NCI-H510A treated with DMSO at 0.1 percent for 48 hours (cell line): ENCODE data around the gene ATF6B.
"Not testable (repeated sequence)": the region's sequence is repeated elsewhere in the genome, so short reads cannot be mapped to it uniquely, and the experiment has no call there.

Experiments
- DNase-seq: peaks from one replicate; lab custom pipeline; 2025; lab: John Stamatoyannopoulos, UW

ATF6B gene

DNA sequence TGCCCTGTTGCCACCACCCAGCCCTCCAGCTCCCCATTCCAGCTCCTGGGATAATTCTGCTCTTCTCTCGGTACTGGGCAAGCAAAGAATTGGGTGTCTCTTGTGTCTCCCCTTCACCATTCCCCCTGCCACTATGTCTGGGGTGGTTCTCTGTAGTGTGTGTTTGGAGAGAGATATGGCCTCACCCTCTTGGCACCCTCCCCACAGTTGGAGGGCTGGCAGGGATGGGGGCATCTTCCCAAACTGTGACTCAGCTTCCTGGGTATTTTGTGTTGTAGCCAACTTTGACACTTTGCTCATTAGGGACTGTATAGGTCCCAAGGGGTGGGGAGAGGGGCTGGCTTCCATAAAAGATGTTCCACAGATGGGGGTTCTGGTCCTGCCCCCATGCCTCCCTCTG is 20.6 kb downstream of the ATF6B start:
- no peak for DNase-seq

DNA sequence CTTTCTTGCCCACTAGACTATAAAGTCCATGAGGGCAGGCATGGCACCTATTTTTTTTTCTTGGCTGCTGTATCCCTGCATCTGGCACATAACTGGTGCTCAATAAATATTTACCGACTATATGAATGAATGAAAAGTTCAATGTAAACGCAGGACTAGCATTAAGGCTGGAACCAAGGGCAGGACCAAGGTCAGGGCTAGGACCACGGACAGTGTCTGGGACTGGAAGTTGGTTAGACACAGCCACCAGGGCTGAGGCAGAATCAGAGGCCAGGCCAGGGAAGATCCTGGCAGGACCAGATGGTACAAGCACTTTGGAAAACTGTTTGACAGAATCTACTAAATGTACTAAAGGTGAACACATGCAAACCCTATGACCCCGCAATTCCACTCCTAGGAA is 22.6 kb downstream of the ATF6B start:
- no peak for DNase-seq

DNA sequence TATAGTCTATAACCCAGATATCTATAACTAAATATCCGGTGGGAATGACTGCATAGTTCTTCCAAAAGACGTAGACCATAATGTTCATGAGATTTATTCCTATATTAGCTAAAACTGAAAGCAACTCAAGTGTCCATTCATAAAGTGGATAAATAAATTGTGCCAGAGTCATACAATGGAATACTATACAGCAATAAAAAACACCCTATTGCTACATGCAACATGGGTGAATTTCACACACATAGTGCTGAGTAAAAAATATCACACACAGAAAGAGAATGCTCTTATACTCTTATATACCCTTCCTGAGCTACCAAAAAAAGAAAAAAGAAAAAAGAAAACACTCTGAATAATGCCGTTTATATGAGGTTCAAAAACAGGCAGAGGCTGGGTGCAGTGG is 25.8 kb downstream of the ATF6B start:
- DNase-seq = no peak

DNA sequence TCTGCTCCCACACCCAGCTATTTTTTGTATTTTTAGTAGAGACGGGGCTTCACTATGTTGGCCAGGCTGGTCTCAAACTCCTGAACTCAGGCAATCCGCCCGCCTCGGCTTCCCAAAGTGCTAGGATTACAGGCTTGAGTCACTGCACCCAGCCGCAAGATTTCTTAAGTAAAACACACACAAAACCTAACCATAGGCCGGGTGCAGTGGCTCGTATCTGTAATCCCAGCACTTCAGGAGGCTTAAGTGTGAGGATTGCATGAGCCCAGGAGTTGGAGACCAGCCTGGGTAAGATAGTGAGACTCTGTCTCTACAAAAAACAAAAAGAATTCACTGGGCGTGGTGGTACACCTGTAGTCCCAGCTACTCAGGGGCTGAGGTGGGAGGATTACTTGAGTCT is 27.8 kb downstream of the ATF6B start:
- DNase-seq = not testable (repeated sequence)

DNA sequence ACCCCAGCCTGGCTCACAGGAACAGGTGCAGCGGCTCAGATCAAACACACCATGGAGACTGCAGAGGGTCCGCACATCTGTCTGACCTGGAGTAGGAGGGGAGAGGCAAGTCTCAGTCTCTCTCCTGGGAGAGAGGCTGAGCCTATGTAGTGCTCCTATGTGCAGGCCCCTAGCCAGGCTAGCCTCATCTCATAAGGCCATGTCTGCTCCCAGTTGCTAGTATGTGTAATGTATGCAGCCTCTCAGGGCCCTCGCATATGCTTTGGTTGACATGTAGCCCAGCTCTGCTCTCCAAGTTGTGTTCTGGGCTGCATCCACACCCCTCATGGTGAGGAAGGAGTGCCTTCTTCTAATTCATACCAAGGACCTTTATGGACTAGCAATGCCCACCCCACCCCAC is 30.7 kb downstream of the ATF6B start:
- no peak for DNase-seq

DNA sequence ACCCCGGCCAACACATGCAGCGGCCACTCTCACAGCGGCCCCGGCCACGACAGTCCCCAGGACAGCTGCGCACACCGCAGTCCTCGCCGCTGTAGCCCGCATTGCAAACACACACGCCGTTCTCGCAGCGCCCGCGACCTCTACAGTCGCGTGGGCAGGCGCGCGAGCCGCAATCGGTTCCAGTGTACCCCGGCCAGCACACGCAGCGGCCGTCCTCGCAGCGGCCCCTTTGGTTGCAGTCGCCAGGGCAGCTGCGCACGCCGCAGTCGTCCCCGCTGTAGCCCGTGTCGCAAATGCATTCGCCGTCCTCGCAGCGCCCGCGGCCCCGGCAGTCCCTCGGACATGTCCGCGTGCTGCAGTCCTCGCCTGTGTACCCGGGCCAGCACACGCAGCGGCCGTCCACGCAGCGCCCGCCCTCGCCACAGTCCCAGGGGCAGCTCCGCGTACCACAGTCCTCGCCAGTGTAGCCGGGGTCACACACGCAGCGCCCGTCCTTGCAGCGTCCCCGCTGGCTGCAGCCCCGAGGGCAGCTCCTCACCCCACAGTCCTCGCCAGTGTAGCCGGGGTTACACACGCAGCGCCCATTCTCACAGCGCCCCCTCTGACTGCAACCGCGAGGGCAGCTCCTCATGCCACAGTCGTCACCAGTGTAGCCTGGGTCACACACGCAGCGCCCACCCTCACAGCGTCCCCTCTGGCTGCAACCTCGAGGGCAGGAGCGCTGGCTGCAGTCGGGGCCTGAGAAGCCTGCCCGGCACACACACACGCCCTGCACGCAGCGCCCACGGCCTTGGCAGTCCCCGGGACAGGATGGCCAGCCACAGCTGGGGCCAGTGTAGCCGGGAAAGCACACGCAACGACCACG is 31.4 kb downstream of the ATF6B start:
- no peak for DNase-seq

DNA sequence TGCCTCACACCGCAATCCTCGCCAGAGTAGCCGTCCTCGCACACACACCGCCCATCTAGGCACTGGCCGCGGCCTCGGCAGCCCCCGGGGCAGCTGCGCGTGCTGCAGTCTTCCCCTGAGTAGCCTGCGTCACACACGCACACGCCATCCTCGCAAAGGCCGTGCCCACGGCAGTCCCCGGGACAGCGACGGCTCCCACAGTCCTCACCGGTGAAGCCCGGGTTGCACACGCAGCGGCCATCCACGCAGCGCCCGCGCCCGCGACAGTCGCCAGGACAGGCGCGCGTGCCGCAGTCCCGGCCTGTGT is 32.0 kb downstream of the ATF6B start:
- no peak for DNase-seq

DNA sequence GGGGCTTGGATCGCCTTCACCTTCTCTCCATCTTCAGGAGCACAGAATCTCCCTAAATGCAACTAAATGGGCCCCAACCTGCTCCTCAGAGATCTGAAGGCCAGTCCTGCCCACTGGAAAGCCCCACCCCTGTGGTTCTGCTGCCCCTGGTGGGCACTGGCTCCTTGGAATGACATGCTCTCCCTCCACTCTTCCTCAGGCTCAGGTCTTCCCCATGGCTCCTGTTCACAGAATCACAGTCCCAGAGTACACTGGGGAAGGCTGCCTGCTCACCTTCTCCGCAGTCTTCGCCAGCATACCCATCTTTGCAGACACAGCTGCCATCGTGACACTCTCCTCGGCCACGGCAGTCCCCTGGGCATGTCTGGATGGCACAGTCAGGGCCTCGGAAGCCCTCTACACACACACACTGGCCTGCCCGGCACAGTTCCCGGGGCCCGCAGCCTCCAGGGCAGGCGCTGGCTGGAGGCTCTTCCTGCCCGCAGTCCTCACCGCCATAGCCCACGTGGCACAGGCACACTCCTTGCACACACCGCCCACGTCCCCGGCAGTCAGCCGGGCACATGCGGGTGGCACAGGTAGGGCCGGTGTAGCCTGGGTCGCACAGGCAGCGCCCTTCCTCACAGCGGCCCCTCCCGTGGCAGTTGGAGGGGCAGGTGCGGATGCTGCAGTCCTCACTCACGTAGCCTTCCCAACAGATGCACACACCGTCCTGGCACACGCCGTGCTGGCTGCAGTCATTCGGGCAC is 32.5 kb downstream of the ATF6B start:
- no peak for DNase-seq

DNA sequence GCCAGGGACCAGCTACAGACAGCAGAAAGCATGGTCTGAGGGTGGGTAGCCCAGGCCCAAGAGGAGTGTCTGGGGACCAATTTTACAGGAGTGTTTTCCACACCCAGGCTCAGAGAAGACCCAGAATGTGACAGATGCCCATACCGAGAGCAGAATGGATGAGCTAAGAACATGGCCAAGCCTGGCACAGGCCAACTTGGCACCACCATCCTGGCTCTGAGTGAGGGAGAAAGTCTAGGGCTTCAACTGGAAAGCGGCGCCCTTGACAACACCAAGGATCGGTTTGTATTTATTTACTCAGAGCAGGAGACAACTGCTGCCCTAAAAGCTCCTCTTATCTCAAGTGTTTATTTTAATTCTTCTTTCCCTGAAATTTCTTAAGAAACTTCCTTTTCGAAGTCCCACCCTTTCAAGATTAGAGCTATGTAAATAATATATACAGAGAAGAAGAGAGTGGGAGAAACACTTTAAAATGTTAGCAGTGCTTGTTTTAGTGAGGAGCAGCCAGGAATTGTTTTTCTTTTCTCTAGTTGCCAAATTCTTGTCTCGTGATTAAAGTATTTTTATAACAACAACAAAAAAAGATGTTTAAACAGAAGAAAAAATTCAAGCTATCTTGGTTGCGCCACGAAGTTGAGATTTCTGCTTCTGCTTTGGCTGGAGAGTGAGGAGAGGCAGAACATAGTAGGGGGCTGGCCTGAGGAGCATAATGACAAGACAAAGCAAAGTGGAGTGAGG is 35.1 kb downstream of the ATF6B start:
- no peak for DNase-seq

DNA sequence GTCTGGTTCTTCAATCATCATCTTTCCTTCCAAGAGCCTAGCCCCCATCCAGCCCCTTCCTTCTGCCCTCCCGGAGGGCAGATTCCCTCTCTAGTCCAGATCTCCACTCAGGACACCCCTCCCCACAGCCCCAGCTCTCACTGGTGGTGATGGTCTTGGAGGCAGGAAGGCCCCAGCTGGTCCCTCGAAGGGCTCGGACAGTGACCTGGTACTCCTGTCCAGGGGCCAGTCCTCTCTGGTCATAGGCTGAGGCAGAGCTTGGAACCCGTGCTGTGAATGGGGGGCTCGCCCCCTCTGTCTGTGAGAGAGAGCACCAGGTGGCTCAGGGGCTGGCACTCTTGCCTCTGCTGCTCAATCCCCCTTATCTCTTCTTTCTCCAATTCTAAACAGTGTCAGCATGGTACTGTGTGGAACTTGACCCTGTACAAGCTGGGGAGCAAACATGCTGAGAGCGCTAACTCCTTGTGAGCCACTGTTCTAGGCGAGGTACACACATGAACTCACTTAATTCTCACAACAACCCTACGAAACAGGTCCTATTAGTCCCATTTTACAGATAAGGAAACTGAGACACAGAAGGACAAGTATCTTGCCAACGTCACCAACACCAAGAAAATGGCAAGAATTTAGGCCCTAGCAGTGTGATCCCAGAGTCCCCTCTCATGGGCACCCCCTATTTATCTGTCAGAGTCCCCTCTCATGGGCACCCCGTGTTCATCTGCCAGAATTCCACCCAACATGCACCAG is 38.8 kb downstream of the ATF6B start:
- no peak for DNase-seq

DNA sequence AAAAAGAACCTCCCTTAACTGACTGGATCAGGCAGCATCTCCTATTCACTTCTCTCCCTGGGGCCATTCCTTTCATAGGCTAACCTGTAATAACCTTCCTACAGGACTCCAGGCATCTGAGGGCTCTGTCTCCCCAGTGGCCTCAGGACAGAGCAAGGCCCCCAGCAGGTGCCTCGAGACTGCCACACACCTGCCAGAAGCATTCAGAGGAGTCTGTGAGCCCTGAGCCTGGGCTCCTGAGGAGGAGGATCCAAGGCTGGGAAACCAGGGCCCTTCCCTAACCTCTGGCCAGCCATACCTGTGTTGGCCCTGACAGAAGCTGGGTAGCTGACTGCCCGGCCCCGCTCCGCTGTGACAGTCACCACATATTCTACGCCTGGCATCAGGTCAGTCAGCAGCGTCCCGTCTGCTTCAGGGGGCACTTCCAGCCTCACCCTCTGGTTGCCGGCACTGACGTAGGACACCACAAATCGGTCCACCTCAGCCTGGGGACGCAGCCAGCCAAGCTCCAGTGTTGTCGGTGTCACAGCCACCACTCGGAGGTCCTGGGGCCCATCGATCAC is 39.5 kb downstream of the ATF6B start:
- no peak for DNase-seq

DNA sequence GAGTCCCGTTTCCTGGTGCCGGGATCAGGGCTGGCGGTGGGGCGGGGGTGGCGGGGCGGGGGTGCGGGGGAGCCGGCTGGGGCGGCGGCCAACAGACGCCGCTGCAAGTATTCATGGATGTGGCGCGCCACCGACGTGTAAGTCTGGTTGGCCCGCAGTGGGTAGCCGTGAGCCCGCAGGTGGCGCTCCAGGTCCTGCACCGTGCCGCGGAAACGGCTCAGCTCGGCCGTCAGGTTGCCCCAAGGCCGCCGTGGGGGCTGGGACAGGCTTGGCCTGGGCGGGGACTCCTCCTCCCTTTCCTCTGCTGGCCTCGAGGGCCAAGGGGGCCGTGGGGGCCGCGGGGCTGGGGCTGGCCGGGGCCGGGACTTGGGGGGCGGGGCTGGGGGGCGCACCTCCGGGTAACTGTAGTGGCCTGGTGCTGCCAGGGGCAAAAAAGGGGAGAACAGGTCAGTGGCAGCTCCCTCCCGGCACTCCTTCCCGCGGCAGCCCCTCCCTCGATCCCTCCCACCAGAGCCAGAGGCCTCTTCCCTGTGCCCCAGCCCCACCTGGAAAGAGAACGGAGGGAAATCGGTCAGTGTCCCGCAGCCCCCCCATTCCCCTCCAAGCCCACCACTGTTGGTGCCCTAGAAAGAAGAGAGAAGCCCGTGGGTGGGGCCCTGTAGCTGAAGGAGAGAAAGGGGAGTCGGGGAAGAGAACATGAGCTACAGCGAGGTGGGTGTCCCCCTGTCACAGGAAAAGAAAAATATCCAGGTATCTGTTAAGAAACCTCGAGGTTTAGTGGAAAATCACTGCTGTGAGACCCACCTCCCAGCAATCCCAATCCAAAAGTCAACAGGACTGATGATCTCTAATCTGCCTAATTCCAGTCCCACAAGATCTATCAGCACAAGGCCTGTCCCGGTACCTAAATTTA is 40.2 kb downstream of the ATF6B start:
- peak; percentile 50 for DNase-seq

DNA sequence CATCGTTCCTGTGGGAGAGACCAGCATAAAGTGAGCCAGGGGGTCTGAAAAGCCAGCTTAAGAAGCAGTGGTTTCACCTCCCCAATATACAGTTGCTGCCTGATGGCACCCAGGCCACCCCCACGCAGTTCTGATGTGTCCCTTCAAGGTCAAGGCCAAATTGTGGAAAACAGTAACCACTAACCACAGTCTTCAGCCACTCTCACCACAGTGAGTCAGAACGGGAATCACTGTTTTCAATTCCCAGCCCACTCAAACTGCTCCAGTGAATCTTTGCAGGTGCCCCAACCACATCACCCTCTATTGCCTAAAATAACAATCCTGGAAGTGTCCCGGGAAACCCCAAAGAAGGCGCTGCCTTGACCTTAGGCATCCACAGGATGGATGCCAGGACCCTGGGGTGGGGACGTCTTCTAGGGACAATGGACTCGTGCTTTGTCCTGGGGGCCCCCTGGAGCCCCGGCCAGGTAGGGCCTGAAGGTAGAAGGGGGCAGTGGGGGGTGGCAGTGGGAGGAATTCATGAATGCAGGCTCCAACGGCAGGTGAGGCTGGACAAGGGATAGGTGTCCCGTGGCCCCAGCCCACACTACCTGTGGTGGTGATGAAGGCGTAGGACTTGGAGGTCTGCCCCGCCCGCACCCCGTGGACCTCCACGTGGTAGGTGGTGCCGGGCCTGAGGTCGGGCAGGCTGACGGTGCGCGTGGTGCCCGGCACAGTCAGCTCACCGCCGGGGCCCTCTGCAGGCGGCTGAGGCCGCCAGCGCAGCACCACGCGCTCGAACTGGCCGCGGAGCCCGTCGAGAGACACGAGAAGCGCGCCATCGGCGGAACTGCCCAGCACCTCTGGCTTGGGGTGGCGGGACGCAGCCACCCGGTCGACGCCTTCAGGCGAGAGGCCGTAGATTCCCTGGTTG is 41.1 kb downstream of the ATF6B start:
- DNase-seq = no peak

DNA sequence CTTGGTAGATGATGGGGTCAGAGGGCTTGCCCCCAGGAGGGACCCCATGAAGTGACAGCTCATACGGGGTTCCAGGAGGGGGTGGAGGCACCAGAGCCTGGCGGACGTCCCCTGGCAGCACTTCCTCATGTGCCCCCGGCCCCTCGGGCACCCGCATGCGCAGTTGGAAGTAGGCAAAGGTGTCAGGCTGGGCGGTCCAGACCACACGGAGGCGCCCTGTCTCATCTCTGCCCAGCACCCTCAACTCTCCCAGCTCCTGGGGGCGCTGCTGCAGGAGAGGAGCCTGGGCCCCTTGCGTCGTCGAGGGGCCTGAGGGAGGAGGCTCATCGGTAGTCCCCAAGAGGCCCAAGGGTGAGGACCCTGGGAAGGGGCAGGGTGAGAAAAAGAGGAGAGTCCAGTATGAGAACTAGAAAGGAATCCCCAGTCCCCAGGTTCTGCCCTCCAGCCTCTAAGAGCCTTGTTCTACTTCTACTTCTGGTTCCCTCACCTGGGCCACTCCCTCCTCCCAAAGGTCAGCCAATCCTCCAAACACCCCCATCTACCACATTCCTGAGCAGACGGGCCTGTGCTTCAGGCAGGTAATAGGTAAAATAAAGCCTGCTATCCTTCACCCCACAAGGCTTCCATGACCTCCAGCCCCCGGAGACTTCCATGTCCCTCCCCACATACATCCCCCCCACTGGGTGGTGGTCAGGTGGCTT is 42.1 kb downstream of the ATF6B start:
- no peak for DNase-seq

DNA sequence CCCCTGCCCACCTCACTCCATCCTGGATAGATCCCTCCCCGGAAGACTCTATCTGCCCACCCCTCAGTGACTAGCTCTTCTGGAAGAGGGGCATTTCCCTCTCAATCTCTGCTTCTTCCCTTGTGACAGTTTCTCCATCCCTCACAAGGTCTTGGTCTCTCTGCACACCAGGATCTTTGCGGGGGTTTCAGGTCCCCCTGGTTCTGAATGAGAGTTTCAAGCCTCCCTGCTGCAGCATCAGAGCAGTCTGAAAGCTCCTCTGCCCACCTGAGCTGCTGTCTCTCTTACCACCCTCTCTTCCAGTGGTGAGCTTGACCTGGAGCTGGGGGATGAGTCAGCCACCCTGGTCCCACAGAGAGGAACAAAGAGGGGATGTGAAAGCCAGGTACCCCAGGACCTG is 43.3 kb downstream of the ATF6B start:
- no peak for DNase-seq

DNA sequence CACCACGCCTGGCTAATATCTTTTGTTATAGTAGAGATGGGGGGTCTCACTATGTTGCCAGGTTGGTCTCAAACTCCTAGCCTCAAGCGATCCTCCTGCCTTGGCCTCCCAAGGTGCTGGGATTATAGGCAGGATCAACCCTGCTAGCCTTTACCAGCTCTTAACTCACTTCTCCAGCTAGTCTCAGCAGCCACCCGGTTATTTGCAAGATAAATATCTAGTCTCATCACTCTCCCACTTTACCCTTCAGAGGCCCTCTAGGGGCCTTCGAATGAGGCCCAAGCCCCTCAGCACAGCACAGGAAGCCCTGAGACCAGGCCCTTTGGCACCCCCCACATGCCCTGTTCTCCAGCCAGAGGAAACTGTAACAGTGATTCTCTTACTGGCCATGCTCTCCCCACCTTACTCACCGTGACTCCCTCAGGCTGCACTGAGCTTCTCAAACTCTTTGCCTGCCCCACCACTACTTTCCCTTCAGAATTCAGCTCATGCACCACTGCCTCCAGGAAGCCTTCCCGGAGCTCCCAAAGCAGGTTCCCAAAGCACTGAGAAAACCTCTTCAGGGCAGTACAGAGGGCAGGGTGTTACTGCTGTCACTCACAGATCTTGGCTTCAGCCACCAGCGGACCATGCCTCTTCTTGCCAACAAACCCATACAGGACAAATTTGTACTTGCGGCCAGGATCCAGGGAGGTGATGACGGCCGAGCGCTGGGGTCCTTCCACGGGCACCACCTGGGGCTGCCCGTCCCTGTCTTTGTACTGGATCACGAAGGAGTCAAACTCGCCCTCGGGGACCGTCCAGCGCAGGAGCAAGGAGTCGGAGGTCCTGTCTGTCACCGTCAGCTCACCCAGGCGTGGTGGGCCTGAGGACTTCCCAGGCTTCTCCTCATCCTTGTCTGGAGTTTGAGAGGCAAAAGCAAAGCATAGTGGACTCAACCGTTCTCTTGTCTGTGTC is 44.0 kb downstream of the ATF6B start:
- no peak for DNase-seq

DNA sequence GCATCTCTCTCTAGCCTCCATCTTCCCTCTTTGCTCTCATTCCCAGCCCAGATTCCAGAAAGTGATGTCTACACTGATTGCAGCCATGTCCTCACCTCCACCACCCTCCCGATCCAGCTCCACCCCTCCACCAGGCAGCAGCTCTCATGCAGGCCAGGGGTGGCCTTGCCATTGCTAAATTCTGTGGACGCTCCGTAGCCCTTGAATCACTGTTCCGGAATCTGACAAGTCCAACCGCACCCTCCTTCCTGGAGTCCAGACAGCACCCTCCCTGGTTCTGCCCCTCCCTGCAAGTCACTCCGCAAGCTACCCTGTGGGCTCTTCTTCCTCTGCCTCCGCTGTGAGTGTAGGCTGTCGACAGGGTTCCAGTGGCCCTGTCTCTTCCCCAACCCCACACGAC is 45.1 kb downstream of the ATF6B start:
- no peak for DNase-seq

DNA sequence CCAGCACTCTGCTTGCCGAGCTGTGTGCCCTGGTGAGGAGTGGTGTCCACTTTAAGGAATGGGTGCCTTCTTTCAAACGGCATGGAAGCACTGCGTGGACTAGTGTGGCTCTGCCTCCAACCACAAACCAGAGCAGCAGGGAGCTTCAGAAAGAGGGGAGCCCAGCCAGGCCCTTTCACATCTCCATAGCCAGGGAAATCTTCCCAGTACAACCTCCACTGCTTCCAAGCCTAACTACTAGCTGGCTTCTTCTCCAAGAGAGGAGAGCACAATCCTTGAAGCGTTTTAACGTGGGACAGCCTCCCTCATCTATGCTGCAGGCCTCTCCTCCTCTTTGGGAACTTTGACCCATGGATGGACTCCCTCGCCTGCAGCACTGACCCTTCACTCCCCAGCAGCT is 45.6 kb downstream of the ATF6B start:
- no peak for DNase-seq
